ENCODE data around the gene EBF3. TPM values are rescaled to one million over a fixed set of nuclear protein-coding genes. Genes with fewer than 3 reads are reported as not detected.

EBF3 gene
- total RNA-seq, 1 experiment from 2014 or later = 0.22 TPM

DNA sequence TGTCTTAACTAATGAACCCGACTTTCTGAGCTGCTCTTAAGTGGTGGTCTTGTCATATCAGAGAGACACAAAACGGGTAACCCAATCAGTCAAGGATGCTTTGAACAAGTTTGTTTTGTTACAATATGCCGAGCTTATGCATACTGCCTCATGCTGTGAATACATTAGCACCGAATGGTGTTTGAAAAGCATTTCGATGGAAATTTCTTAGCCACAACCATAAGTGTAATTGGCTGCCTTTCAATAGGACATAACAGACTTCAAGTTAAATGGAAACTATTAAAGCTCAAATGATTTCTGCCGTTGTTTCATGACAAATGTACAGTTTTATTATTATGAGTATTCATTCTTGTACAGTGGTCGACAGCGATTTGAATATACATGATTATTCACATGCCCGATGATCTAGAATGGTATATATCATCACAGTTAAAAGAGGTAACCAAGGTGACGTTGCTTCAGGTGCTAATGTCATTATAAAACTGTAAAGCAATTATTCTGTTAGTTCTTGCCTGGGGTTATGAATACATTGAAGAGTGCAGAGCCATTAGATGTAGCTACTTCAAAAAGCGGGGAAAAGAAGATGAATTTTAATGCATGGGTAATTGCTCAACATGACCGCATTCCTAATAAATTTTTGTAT lies 118.8 kb downstream of the EBF3 start:
- H2BK20ac ChIP-seq (ENCODE audit: low read depth, low read length, poor library complexity, severe bottlenecking) = no peak overlapping the region
- H3K9me3 ChIP-seq (ENCODE audit: control insufficient read depth, low read depth, low read length) = no peaks in the 10 kb centered on the region
- no peak overlapping the region for H3K4me2 ChIP-seq (ENCODE audit: insufficient read depth, insufficient read length, low read length)
- no peak overlapping the region for H3K9ac ChIP-seq (ENCODE audit: extremely low read depth, insufficient read length, low read length)
- H3K27ac Mint-ChIP-seq = no peak overlapping the region; a peak in 1 of 7 replicates
- no peak overlapping the region for H4K5ac ChIP-seq (ENCODE audit: insufficient read length, low read depth, low read length)
- no peak overlapping the region for H3K4ac ChIP-seq (ENCODE audit: low read depth, low read length)
- no peak overlapping the region for H2BK12ac ChIP-seq (ENCODE audit: insufficient read length, low read depth, low read length)
- H3K27me3 ChIP-seq (ENCODE audit: insufficient read depth, low read length) = no peaks in the 10 kb centered on the region
- H2BK120ac ChIP-seq (ENCODE audit: low read depth, low read length, poor library complexity, severe bottlenecking) = no peak overlapping the region
- no peak overlapping the region for H2AK5ac ChIP-seq (ENCODE audit: insufficient read length, low read length)
- H3K23ac ChIP-seq (ENCODE audit: insufficient read length, low read depth, low read length) = no peak overlapping the region
- no peak overlapping the region for H3K18ac ChIP-seq (ENCODE audit: insufficient read length, low read depth, low read length)
- H3T11ph ChIP-seq (ENCODE audit: low read length) = no peak overlapping the region
- TF ChIP-seq CTCF (conservative IDR thresholded peaks at IDR 0.05) = no peak
- H3K14ac ChIP-seq (ENCODE audit: insufficient read depth, low read length) = no peak overlapping the region
- no peaks in the 10 kb centered on the region for H3K79me2 ChIP-seq (ENCODE audit: insufficient read depth, low read length)
- no peaks in the 10 kb centered on the region for H3K9me3 Mint-ChIP-seq
- no CpG with 5 or more reads among the region's 12 CpGs for WGBS (ENCODE audit: extremely low coverage, insufficient read length, low lambda C conversion rate)
- peaks cover 19 to 31% of the 10 kb centered on the region in 2 experiments for H3K4me1 Mint-ChIP-seq
- no peak overlapping the region for H2BK15ac ChIP-seq (ENCODE audit: low read depth, low read length)
- no peaks in the 10 kb centered on the region for H3K27me3 Mint-ChIP-seq (ENCODE audit: low read depth)
- H3K79me1 ChIP-seq (ENCODE audit: insufficient read depth, low read depth, low read length, poor library complexity, severe bottlenecking) = no peaks in the 10 kb centered on the region
- H3K4me1 ChIP-seq (ENCODE audit: insufficient read depth, low read length) = no peaks in the 10 kb centered on the region
- no peaks in the 10 kb centered on the region for H3K36me3 Mint-ChIP-seq (ENCODE audit: insufficient read depth in 1 of 3, low read depth in 3 of 3)
- no peaks in the 10 kb centered on the region for H3K23me2 ChIP-seq (ENCODE audit: insufficient read length, low read depth, low read length, poor library complexity, severe bottlenecking)
- no peak overlapping the region for H4K8ac ChIP-seq (replicated peaks; ENCODE audit: insufficient read length, low read depth, low read length)
- no peak overlapping the region for H3K27ac ChIP-seq (ENCODE audit: insufficient read length, low read depth, low read length)
- no peak overlapping the region for H2AFZ ChIP-seq (ENCODE audit: low read length)
- H3K56ac ChIP-seq (ENCODE audit: insufficient read length, low read depth, low read length) = no peak overlapping the region
- H4K20me1 ChIP-seq (ENCODE audit: control insufficient read depth, insufficient read depth, insufficient read length) = no peaks in the 10 kb centered on the region
- DNase-seq = no peak
- H3K4me3 Mint-ChIP-seq = no peak overlapping the region
- no peak overlapping the region for H2BK5ac ChIP-seq (ENCODE audit: insufficient read length, low read length)
- no peak overlapping the region for H4K91ac ChIP-seq (ENCODE audit: insufficient read length, low read depth, low read length)
